Hematopoietic multipotent progenitor cell treated with erythropoietin and hydrocortisone succinate and interleukin-3 and kit ligand, for 8 days (in vitro differentiated cells): ENCODE results near the gene LCN6.
"Not testable (repeated sequence)": the region's sequence is repeated elsewhere in the genome, so short reads cannot be mapped to it uniquely, and the experiment has no call there.

Source experiments
- DNase-seq: peaks from one replicate; pipeline ENCODE4 v3.0.0-alpha.2; 2015

LCN6 gene

DNA sequence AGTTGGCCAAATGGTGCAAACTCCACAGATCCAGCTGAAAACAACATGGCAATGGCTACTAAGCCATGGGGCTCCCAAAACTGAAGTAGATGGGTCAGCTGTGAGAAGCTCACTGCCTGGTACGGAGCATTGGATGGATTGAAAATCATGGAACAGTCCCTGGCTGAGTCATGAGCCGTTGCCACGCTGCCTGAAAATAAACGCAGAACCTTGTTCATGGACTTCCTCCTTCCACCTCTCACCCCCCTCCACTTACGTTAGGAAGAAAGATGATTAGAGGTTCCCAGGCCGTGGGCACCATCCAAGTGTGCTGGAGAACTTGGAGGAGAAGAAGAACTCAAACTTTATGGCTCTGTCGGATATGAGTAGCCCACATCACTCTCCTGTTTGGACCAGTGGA lies 42.8 kb downstream of the LCN6 start:
- no peak for DNase-seq

- DNase-seq: not testable (repeated sequence)
Observed at GRCh38 chr9:136704741-136705140, 43.6 kb downstream of the LCN6 start.

DNA sequence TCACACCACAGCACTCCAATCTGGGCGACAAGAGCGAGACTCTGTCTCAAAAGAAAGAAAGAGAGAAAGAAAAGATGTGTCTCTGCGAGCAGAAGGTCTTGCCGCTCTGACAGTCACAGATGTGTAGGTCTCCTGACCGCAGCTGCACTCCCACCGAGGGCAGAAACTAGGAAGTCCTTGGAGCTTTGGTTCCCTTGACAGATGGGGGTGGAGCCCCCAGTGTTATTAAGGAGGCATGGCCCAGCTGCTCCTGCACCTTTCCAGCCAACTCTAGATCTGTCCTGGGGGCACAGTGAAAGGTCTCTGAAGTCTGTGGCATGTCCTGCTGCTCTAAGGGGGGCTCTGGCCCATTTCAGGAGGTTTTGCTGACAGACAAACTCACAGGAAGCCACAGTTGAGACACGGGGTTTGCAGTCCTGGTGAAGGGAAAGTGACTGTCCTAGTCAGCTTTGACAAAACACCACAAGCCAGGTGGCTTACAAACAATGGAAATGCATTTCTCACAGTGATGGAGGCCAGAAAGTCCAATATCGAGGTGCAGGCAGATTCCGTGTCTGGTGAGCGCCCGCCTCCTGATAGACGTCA lies 45.0 kb downstream of the LCN6 start:
- DNase-seq: no peak

GRCh38 chr9:136701668-136702053 lies 46.7 kb downstream of the LCN6 start:
- no peak for DNase-seq

DNA sequence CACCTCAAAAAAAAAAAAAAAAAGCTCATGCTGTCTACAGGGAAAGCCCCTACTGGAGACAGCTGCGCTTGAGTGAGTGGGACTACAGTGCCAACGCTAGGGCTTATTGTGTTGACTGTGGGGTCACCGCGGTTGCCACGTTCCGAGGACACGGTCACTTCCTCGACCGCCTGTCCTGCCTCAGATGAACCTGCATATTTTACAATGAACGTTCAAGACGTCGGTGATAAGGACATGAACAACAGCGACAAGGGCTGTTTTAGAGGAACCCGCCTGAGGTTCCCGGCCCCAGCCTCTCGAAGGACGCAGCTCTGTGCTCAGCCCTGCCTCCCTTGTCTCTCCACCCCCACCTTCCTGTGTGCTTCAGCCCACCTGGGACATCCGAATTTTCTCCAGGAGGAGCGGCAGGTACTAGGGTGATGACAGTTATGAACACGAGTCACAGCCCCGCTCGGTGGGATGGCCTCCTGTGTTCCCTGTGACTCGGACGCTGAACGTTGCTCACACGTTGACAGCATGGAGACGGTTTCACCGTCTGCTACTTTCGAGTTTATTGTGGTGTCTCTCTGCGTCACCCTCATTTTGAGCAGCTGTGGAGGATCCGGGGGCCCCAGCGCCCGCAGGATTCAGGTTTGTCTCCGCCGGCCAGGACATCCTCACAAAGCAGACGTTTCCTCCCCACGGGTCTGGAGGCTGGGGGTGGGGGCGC lies 47.2 kb downstream of the LCN6 start:
- DNase-seq: peak; percentile 17

DNA sequence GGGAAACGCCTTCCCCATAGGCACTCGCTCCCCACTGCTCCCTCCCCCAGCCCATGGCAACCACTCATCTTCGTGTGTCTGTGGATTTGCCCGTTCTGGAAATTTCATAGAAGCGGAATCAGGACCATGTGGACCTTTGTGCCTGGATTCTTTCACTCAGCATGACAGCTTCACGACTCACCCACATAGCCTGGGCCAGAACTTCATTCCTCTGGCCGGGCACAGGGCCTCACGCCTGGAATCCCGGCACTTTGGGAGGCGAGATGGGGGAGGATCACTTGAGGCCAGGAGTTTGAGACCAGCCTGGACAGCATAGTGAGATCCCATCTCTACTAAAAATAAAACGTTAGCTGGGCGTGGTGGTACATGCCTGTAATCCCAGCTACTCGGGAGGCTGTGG lies 48.0 kb downstream of the LCN6 start:
- DNase-seq: no peak

DNA sequence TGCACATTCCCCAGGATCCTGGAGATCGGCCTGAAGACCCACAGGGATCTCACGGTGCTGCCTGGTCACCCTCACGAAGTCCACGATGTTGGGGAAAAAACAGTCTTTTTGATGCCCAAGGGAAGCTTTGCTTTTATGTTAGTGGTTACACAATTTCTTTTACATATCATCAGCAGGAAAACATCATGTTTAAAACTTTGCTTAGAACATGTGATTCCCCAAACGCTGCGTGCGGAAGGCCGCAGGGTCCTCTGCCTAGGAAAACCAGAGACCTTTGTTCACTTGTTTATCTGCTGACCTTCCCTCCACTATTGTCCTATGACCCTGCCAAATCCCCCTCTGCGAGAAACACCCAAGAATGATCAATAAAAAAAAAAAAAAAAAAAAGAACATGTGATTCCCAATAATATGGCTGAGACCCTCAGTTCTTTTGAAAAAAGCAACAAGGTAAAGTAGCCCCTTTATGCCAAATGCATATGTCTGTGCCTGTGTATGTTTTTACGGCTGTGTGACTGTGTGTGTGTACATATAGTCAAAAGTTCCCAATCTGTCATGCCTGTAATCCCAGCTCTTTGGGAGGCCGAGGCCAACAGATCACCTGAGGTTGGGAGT lies 49.6 kb downstream of the LCN6 start:
- no peak for DNase-seq

GRCh38 chr9:136697821-136698526 lies 50.4 kb downstream of the LCN6 start:
- DNase-seq: no peak

DNA sequence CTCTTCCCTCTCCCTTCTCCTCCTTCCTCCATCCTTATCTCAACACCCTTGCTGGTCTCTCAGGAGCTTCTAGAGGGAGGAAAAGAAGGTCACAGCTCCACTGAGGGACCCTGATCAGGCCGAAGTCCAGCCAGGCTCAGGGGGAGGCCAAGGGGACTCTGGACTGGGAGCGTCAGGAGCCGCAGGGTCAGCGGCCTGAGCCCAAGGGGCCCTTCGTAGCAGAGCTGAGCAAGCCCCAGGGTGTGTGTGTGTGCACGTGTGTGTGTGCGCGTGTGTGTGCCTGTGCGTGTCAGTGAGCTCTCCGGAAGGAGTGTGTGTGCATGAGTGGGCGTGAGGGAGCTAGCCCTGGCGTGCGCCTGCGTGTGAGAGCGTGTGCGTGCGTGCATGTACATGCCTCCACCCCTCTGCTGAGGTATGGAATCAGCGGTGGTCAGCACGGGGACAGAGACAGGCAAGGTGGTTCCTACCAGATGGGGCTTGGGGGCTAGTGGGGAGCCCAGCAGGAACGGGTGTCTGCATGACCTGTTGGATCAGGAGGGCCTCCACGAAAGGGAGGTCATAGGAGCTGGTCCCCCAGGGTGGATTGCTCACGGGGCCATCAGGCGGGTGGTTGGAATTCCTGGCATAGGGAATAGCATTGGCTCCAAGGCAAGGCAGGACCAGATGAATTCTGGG lies 51.0 kb downstream of the LCN6 start:
- DNase-seq: no peak

DNA sequence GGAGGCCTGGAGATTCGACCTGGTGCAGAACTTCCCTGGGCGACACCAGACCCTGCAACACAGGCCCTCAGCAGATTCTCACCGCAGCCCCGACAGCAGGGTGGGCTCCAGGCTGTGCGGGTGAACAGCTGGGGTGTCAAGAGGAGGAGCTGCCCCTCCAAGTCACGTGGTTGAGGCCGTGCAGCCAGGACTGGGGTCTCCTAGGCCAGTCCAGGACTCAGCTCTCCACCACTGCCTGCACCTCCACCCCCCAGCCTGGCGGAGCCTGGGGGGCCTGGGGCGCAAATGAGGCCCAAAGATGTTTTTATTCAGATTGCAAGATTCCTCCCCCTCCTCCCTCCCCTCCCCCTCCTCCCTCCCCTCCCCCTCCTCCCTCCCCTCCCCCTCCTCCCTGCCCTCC lies 51.8 kb downstream of the LCN6 start:
- no peak for DNase-seq

GRCh38 chr9:136695955-136696354 lies 52.4 kb downstream of the LCN6 start:
- no peak for DNase-seq

DNA sequence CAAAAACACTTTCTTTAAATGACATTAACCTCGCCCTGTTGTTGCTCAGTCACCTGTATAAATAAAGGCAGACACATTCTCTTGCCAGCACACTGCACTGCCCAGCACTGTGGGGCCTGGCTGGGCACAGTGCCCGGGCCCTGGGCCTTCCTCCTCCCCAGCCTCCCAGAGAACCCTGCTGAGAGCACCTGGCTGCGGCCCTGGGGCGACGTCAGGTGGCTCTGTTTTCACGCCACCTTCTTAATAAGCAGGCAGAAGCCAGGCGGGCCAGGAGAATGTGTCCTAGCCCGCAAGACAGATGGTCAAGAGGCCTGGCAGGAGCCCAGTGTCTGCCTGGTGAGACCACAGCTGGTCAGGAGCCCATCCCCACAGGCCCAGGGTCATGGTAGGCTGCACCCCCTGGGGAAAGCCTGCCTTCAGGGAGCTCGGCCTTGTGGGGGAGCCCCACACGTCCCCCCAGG lies 52.9 kb downstream of the LCN6 start:
- DNase-seq: no peak

DNA sequence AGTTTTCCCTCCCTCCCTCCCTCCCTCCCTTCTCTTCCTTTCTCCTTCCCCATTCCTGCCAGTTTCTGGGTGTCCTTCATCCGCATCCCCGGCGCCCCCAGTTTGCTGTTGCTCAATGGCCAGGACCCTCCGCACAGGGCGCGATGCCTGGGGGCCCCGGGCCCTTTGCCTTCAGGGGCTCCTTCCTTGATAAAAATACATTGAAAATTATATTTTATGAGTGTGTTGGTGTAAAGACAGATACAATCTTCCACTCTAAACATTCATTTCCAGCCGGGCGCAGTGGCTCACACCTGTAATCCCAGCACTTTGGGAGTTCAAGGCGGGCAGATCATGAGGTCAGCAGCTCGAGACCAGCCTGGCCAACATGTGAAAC lies 53.5 kb downstream of the LCN6 start:
- DNase-seq: no peak

- DNase-seq: peak; percentile 55
Observed at GRCh38 chr9:136694163-136694871, 54.0 kb downstream of the LCN6 start.
